Caco-2 (cell line): ENCODE measurements around the gene DNAJA1. TPM values are rescaled to one million over a fixed set of nuclear protein-coding genes. Genes with fewer than 3 reads are reported as not detected.

Experiments
- BruUV-seq: library from RNA; stranded (reverse); fragments of 400-500 nt; replicated peaks from 2 replicates; lab custom pipeline; 2021; lab: Mats Ljungman, UMichigan
- CTCF ChIA-PET: fragments of 300-600 bp; sonication (Branson Sonifier 250); formaldehyde crosslinking; loops from one replicate; lab custom pipeline; 2022; ENCODE audit warnings: antibody characterized with exemption; lab: Charles Lee
- POLR2A ChIA-PET: fragments of 300-600 bp; sonication (Branson Sonifier 250); formaldehyde crosslinking; loops from one replicate; lab custom pipeline; 2022; ENCODE audit warnings: antibody characterized with exemption; lab: Charles Lee
- DNase-seq, 2 experiments: peaks; one replicate each; pipeline versions ENCODE4 v3.0.0 to v3.0.0-alpha.2; 2020 to 2022
- H3K27me3 ChIP-seq: replicated peaks from 2 replicates; pipeline ENCODE4 v1.6.0; 2011; ENCODE audit warnings: low read length; ENCODE audit not compliant: control insufficient read depth, insufficient read depth
- H3K36me3 ChIP-seq: 2 replicates; pipeline ENCODE4 v1.5.1; 2011; ENCODE audit warnings: low read length; ENCODE audit not compliant: control insufficient read depth, insufficient read depth
- H3K4me1 ChIP-seq: fragments of 250-450 bp; sonication (Bioruptor Pico); 2 replicates; pipeline ENCODE4 v1.5.1; 2020; ENCODE audit warnings: mild to moderate bottlenecking
- H3K4me3 ChIP-seq: 2 replicates; pipeline ENCODE4 v1.5.1; 2011; ENCODE audit warnings: low read depth, mild to moderate bottlenecking, control low read depth, low read length
- H3K9me3 ChIP-seq: fragments of 250-450 bp; sonication (Bioruptor Pico); 2 replicates; pipeline ENCODE4 v1.5.1; 2020; ENCODE audit warnings: mild to moderate bottlenecking, moderate library complexity
- H3K27ac Mint-ChIP-seq: one replicate; pipeline ENCODE4 v1.8.0; 2022; ENCODE audit warnings: mixed read lengths; ENCODE audit not compliant: unreplicated experiment
- H3K27me3 Mint-ChIP-seq: one replicate; pipeline ENCODE4 v1.8.0; 2022; ENCODE audit warnings: mixed read lengths; ENCODE audit not compliant: insufficient read depth, unreplicated experiment
- H3K36me3 Mint-ChIP-seq: one replicate; pipeline ENCODE4 v1.8.0; 2022; ENCODE audit warnings: mild to moderate bottlenecking, mixed read lengths; ENCODE audit not compliant: insufficient read depth, unreplicated experiment
- H3K4me1 Mint-ChIP-seq: one replicate; pipeline ENCODE4 v1.8.0; 2022; ENCODE audit warnings: low read depth, mixed read lengths; ENCODE audit not compliant: unreplicated experiment
- H3K4me3 Mint-ChIP-seq: one replicate; pipeline ENCODE4 v1.8.0; 2022; ENCODE audit warnings: mild to moderate bottlenecking, moderate library complexity, mixed read lengths; ENCODE audit not compliant: unreplicated experiment
- H3K9me3 Mint-ChIP-seq: one replicate; pipeline ENCODE4 v1.8.0; 2022; ENCODE audit warnings: mixed read lengths; ENCODE audit not compliant: unreplicated experiment
- CTCF ChIP-seq, 2 experiments: fragments of 200-600 bp in 1 of 2; IDR thresholded peaks; 1 replicate in 1 of 2; 2 replicates in 1 of 2; pipeline versions ENCODE4 v1.5.1 to v1.8.0; 2011 to 2022; ENCODE audit warnings: antibody characterized with exemption in 1 of 2, control low read depth in 1 of 2, inconsistent platforms in 1 of 2, low read depth in 1 of 2, low read length in 1 of 2, mild to moderate bottlenecking in 1 of 2, moderate library complexity in 1 of 2; ENCODE audit not compliant: insufficient read depth in 1 of 2, severe bottlenecking in 1 of 2, unreplicated experiment in 1 of 2
- intact Hi-C: fragments of 100-400 bp; cut with micrococcal nuclease; formaldehyde crosslinking; loops from one replicate; pipeline ENCODE4 v1.10.0; 2022; ENCODE audit not compliant: unreplicated experiment
- total RNA-seq: library from RNA; stranded (reverse); gene quantifications from 2 replicates; pipeline ENCODE4 v1.2.3, GENCODE V29; 2022

The DNAJA1 gene
- total RNA-seq, 1 experiment from 2014 or later, result 187 TPM

DNA sequence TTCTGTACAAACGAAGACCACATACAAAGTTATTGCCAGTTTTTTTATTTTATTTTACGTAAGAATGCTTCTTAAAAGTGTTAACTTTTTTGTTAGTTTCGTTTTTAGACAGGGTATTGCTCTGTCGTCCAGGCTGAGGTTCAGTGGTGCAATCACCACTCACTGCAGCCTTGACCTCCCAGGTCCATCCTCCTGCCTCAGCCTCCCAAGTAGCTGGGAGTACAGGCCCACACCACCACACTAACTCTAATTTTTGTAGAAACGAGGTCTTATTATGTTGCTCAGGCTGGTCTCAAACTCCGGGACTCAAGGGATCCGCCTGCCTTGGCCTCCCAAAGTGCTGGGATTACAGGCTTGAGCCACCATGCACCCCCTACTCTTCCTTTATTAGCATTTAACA, 2.3 kb upstream of the DNAJA1 start:
- no peaks in the 10 kb centered on the region for H3K27me3 Mint-ChIP-seq
- POLR2A ChIA-PET, result no interaction called here
- BruUV-seq, result no TSS peak

GRCh38 chr9:33023661-33024060, 1.4 kb upstream of the DNAJA1 start:
- peaks cover 20% of the 10 kb centered on the region for H3K4me1 Mint-ChIP-seq
- peak overlapping the region; percentile 87 for H3K27ac Mint-ChIP-seq
- peaks cover 55% of the 10 kb centered on the region for H3K36me3 Mint-ChIP-seq
- no peak for DNase-seq
- no peaks in the 10 kb centered on the region for H3K27me3 ChIP-seq
- peaks cover 14% of the 10 kb centered on the region for H3K4me1 ChIP-seq
- intact Hi-C loops, result loop anchor here (2.0 kb wide), 1 partner anchor 21 kb away; no protein-coding TSS in a partner anchor
- BruUV-seq, result TSS peak; percentile 47
- H3K36me3 ChIP-seq, result peaks cover 1% of the 10 kb centered on the region; the same call in 1 of the 2 replicates
- no peaks in the 10 kb centered on the region for H3K9me3 ChIP-seq
- H3K4me3 ChIP-seq, result peak overlapping the region; percentile 100
- peak overlapping the region; percentile 86 for H3K4me3 Mint-ChIP-seq
- ChIA-PET POLR2A (no interaction called here), CTCF (no interaction called here)
- H3K9me3 Mint-ChIP-seq, result no peaks in the 10 kb centered on the region
- TF ChIP-seq CTCF (IDR thresholded peaks at IDR 0.05; ENCODE audit: insufficient read depth in 1 of 2, low read depth in 1 of 2, low read length in 1 of 2, severe bottlenecking in 1 of 2, unreplicated experiment in 1 of 2), result no peak
- no peaks in the 10 kb centered on the region for H3K27me3 Mint-ChIP-seq

More for the DNA sequence above, 2.3 kb upstream of the DNAJA1 start:
- no peak for DNase-seq
- H3K36me3 Mint-ChIP-seq, result peaks cover 46% of the 10 kb centered on the region
- Histone ChIP-seq H3K36me3 (0 out of 2 replicates have a peak, but pooled peaks cover 1% of the 10 kb centered on the region), H3K9me3 (no peaks in the 10 kb centered on the region), H3K4me1 (peaks cover 7% of the 10 kb centered on the region; the same call in 1 of the 2 replicates), H3K27me3 (no peaks in the 10 kb centered on the region), H3K4me3 (no peak overlapping the region)
- H3K27ac Mint-ChIP-seq, result no peak overlapping the region
- CTCF ChIA-PET, result no interaction called here
- peaks cover 20% of the 10 kb centered on the region for H3K4me1 Mint-ChIP-seq
- TF ChIP-seq CTCF (IDR thresholded peaks at IDR 0.05; ENCODE audit: insufficient read depth in 1 of 2, low read depth in 1 of 2, low read length in 1 of 2, severe bottlenecking in 1 of 2, unreplicated experiment in 1 of 2), result no peak
- no peaks in the 10 kb centered on the region for H3K9me3 Mint-ChIP-seq
- intact Hi-C loops, result no loop called here
- H3K4me3 Mint-ChIP-seq, result no peak overlapping the region

GRCh38 chr9:33024126-33024965, 727 bp upstream of the DNAJA1 start:
- DNase-seq, result no peak
- H3K9me3 ChIP-seq, result no peaks in the 10 kb centered on the region
- intact Hi-C loops, result loop anchor here (2.0 kb wide), 1 partner anchor 20 kb away; no protein-coding TSS in a partner anchor
- H3K27me3 ChIP-seq, result no peaks in the 10 kb centered on the region
- no TSS peak for BruUV-seq
- peaks cover 1% of the 10 kb centered on the region; the same call in 1 of the 2 replicates for H3K36me3 ChIP-seq
- H3K27me3 Mint-ChIP-seq, result no peaks in the 10 kb centered on the region
- TF ChIP-seq CTCF (IDR thresholded peaks at IDR 0.05; ENCODE audit: insufficient read depth in 1 of 2, low read depth in 1 of 2, low read length in 1 of 2, severe bottlenecking in 1 of 2, unreplicated experiment in 1 of 2), result no peak
- peaks cover 21% of the 10 kb centered on the region for H3K4me1 ChIP-seq
- ChIA-PET POLR2A (interaction anchor here (0.5 to 2.1 kb wide), 21 partner anchors 11 to 474 kb away, joined by 3 to 13 read pairs (median 5); partner anchors contain the start of genes APTX, B4GALT1, NFX1 and NOL6), CTCF (interaction anchor here (0.5 to 0.8 kb wide), 2 partner anchors 21 to 266 kb away, joined by 3 to 4 read pairs; partner anchors contain the start of gene NFX1)
- H3K4me3 Mint-ChIP-seq, result peak overlapping the region; percentile 86
- H3K27ac Mint-ChIP-seq, result peak overlapping the region; percentile 87
- peaks cover 20% of the 10 kb centered on the region for H3K4me1 Mint-ChIP-seq
- peak overlapping the region; percentile 100 for H3K4me3 ChIP-seq
- no peaks in the 10 kb centered on the region for H3K9me3 Mint-ChIP-seq
- H3K36me3 Mint-ChIP-seq, result peaks cover 62% of the 10 kb centered on the region
